Erythroblast (primary cell): ENCODE measurements around the gene BLOC1S5.
"Not testable (repeated sequence)": the region's sequence is repeated elsewhere in the genome, so short reads cannot be mapped to it uniquely, and the experiment has no call there.

Experiments
- DNase-seq, 2 experiments: peaks; one replicate each; lab custom pipeline; 2025; lab: John Stamatoyannopoulos, UW
- GATA1 ChIP-seq: IDR thresholded peaks from 2 replicates; pipeline ENCODE4 v1.6.1; 2011; ENCODE audit warnings: low read depth, mild to moderate bottlenecking, control low read depth, low read length, moderate library complexity
- POLR2A ChIP-seq: IDR thresholded peaks from 2 replicates; pipeline ENCODE4 v1.6.1; 2011; ENCODE audit warnings: mild to moderate bottlenecking, low read length

Gene BLOC1S5

DNA sequence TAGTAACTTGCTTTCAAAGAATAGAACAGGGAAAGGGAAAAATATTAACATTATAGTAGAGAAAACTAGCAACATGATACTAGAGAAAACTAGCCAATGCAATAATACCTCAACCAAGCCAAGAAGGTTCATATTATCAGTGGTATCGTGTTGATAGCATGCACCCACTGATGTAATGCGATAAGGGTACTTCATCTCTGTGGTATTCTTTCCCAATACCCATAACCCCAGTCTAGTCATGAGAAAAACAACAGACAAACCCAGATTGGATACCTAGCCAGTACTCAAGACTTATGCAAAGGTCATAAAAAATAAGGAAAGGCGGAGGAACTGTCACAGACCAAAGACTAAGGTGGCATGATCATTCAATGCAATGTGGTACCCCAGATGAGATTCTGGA, 21.0 kb downstream of the BLOC1S5 start:
- DNase-seq = no peak
- TF ChIP-seq POLR2A (no peak), GATA1 (no peak)

DNA sequence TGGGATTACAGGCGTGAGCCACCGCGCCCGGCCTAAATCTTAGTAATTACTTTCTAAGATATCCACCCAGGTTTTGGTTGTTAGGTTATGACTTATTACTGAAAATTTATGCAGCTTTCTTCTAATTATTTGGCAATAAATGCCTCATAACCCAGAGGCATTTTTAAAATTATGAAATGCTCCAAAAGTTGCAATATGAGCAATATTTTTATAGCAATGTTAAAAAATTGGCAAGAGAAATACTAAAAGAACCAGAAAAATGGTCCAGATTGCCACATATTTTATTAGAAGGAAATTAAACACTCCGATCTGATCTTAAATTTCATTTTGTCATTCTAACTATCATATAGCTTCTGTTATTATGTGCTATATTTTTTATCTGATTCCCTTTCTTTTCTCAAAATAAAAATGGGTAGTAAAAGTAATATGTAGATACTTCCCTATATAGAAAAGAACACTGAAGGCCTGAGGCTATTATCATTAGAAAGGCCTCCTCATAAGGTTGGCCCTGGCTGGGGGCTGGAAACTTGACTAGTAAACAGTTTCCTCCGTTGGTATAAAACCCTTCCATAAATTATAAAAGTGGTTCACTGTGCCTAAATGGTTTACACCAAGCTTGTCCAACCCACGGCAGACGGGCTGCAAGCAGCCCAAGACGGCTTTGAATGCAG, 22.1 kb downstream of the BLOC1S5 start:
- no peak for DNase-seq
- no peak for TF ChIP-seq POLR2A
- TF ChIP-seq GATA1 = no peak

DNA sequence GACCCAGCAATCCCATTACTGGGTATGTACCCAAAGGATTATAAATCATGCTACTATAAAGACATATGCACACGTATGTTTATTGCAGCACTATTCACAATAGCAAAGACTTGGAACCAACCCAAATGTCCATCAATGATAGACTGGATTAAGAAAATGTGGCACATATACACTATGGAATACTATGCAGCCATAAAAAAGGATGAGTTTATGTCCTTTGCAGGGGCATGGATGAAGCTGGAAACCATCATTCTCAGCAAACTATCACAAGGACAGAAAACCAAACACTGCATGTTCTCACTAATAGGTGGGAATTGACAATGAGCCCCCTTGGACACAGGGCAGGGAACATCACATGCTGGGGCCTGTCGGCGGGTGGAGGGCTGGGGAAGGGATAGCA, 30.1 kb downstream of the BLOC1S5 start:
- not testable (repeated sequence) for DNase-seq

DNA sequence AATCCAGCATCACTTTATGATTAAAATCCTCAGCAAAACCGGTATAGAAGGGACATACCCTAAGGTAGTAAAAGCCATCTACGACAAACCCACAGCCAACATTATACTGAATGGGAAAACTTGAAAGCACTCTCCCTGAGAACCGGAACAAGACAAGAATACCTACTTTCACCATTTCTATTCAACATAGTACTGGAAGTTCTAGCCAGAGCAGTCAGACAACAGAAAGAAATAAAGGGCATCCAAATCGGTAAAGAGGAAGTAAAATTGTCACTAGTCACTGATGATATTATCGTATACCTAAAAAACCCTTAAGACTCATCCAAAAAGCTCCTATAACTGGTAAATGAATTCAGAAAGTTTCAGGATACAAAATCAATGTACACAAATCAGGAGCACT, 33.3 kb downstream of the BLOC1S5 start:
- DNase-seq = no peak
- TF ChIP-seq GATA1 (no peak), POLR2A (no peak)

DNA sequence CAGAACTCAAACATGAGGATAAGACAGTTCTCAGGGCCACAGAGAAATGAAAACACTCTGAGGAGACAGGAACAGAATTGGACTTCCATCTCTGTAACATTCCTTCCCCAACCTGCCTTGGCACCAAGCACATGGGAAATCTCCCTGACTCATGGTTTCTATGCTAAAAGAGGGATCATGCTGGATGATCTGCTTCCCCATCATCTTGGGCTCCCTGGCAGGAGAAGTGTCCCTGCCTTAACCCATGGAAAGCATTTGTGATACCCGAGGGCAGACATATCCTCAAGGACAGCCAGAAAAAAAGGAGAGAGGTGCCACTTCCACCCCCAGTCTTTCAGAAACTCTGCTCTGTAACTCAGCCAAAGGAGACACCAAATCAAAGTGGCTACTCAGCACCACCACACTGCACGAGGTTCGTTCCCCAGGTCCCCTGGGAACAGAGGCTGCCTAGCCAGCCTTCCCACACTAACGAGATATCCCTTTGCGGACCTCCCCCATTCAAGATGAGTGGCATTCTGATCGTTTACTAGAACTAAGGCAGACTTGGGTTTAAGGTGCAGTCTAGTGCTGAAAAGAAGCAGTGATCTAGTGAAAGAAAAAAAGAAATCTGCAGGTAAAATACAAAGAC, 34.8 kb downstream of the BLOC1S5 start:
- no peak for DNase-seq
- TF ChIP-seq GATA1 = no peak
- no peak for TF ChIP-seq POLR2A

DNA sequence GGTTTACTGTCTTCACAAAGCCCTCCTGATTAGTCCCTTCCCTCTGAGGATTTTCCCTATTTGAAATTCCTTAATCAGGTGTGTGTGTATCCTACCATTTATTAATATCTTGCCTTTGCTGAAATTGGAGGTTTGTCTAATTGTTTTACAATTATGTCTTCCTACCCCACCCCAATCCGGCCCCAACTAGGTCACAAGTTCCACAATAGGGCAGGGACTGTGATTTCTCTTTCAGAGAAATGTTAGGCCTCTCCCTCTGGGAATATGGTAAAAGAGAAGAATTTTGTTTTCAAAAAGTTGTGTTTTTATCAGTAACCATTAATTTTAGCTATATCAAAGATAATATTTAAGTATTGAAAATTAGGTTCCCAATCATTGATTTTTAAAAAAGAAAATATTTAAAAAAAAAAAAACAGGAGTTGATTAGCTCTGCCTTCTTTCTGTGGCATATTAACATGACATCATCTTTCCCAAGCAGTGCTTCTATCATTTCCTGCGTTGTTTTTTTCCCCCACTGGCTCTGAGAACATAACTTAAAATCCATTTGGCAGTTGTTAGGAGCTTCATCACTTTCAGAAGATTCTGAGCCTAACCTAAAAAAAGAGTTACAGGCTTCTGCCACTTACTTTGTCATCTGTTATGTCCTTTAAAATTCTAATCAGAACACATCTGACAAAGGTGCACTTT, 36.1 kb downstream of the BLOC1S5 start:
- DNase-seq = no peak
- TF ChIP-seq POLR2A (no peak), GATA1 (no peak)

GRCh38 chr6:8026800-8027199, 37.4 kb downstream of the BLOC1S5 start:
- no peak for DNase-seq
- TF ChIP-seq GATA1 (no peak), POLR2A (no peak)

GRCh38 chr6:8025191-8025590, 39.0 kb downstream of the BLOC1S5 start:
- TF ChIP-seq POLR2A (no peak), GATA1 (no peak)
- no peak for DNase-seq

- TF ChIP-seq POLR2A (no peak), GATA1 (no peak)
- DNase-seq = no peak
These were observed 40.6 kb downstream of the BLOC1S5 start for GRCh38 chr6:8023638-8024037.

GRCh38 chr6:8020083-8020482, 44.1 kb downstream of the BLOC1S5 start:
- no peak for DNase-seq
- TF ChIP-seq GATA1 (no peak), POLR2A (no peak)

DNA sequence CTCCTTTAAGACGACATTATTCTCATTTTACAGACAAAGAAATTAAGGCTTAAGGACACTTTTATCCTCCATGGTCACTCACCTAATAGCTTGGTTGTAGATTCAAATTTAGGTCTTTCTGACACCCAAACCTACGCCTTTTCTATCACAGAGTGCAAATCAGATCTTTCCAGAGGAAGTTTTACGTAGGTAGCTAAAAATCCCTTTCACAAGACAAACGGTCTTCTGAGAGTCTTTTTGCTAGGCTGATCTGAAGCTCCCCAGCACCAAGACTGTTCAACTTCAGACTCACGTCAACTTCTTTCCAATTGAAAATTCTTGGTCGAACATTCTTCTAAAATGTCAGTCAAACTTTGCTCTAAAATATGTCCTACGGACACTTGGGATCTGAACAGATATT, 46.5 kb downstream of the BLOC1S5 start:
- DNase-seq = no peak
- TF ChIP-seq POLR2A (no peak), GATA1 (no peak)

DNA sequence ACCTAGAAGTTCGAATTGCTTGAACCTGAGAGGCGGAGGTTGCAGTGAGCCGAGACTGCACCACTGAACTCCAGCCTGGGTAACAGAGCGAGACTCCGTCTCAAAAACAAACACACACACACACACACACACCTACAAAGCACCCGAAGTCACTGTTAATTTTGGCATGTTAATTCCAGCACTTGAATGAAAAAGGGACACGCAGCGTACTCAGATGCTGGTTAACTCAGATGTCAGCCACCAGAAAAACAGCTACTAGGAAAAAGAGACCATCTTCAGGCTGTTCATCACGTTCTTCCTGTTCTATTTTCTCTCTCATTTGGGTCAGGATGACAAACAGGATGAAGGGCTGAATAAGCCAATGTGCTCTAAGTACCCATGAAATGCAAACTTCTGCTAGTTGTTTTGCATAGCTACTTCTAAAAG, 46.9 kb downstream of the BLOC1S5 start:
- TF ChIP-seq POLR2A (no peak), GATA1 (no peak)
- DNase-seq = no peak

DNA sequence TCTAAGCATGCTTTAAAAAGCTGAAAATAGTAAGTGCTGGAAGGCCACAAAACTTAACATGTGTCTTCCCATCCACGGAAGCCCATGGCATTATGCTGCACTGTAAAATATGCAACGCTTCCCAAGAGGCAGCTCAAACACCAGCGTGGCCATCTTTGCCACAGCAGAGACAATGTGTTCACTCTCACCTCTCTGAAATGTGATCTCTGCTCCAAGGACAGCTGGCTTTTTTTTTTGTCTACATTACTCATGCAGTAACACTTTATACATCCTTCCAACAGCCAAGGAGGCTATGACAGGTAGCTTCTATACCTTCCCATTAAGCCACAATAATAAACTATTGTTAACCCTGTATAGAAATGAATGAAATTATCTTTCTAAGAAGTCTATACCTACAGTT, 49.2 kb downstream of the BLOC1S5 start:
- TF ChIP-seq POLR2A (no peak), GATA1 (no peak)
- no peak for DNase-seq

DNA sequence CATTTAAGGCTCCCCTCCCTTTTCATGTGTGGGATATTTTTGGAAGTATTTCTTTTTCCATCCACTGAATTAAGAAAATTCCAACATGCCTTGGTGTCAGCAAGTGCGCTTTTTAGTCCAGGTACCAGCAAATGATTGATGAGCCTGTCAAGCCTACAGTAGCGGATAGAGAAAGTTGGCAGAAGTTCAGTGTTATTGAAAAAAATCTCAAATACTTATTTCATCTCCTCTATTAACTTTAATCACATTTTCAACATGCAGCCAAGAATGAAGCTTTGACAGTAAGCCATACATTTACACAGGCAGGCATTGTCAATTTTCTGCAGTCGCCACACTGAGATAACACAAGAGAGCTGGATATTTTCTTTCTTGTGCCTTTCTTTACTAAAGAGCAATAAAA, 50.4 kb downstream of the BLOC1S5 start:
- no peak for TF ChIP-seq GATA1
- no peak for TF ChIP-seq POLR2A
- no peak for DNase-seq
